Fibroblast of lung (primary cell): ENCODE data around the gene GPR32. TPM values are rescaled to one million over a fixed set of nuclear protein-coding genes. Genes with fewer than 3 reads are reported as not detected.
"Not testable (repeated sequence)": the region's sequence is repeated elsewhere in the genome, so short reads cannot be mapped to it uniquely, and the experiment has no call there.

Source experiments
- DNase-seq, 2 donors: peaks; one replicate each; pipeline versions ENCODE4 v3.0.0 to v3.0.0-alpha.2; 2010; ENCODE audit warnings: low read depth in 2 of 2
- H2AFZ ChIP-seq: 2 replicates; pipeline ENCODE4 v1.5.1; 2012; ENCODE audit warnings: low read length, control low read depth, inconsistent platforms
- H3K27ac ChIP-seq: 2 replicates; pipeline ENCODE4 v1.5.1; 2011; ENCODE audit warnings: low read length, control low read depth; ENCODE audit not compliant: insufficient read depth
- H3K27me3 ChIP-seq: 2 replicates; pipeline ENCODE4 v1.5.1; 2011; ENCODE audit warnings: mild to moderate bottlenecking, low read length; ENCODE audit not compliant: control insufficient read depth, insufficient read depth
- H3K36me3 ChIP-seq: 2 replicates; pipeline ENCODE4 v1.5.1; 2011; ENCODE audit warnings: low read length; ENCODE audit not compliant: control insufficient read depth, insufficient read depth
- H3K4me1 ChIP-seq: 2 replicates; pipeline ENCODE4 v1.5.1; 2011; ENCODE audit warnings: low read length; ENCODE audit not compliant: control insufficient read depth, insufficient read depth; ENCODE audit errors: extremely low read depth
- H3K4me2 ChIP-seq: 2 replicates; pipeline ENCODE4 v1.5.1; 2011; ENCODE audit warnings: low read length, control low read depth; ENCODE audit not compliant: insufficient read depth; ENCODE audit errors: extremely low read depth
- H3K4me3 ChIP-seq, 4 experiments: fragments of 200-600 bp in 1 of 4; sonication (generic) in 1 of 4; replicated peaks in 1 of 4; 2 replicates each; pipeline ENCODE4 v1.5.1; 2011 to 2016; ENCODE audit warnings: low read length in 4 of 4, low read depth in 3 of 4, mild to moderate bottlenecking in 3 of 4, control low read depth in 2 of 4, inconsistent platforms in 1 of 4, mixed read lengths in 1 of 4; ENCODE audit not compliant: insufficient read depth in 1 of 4; ENCODE audit errors: control extremely low read depth in 1 of 4
- H3K79me2 ChIP-seq: 2 replicates; pipeline ENCODE4 v1.5.1; 2012; ENCODE audit warnings: mild to moderate bottlenecking, low read length, inconsistent platforms; ENCODE audit not compliant: control insufficient read depth, insufficient read depth
- H3K9ac ChIP-seq: 2 replicates; pipeline ENCODE4 v1.5.1; 2011; ENCODE audit warnings: mild to moderate bottlenecking, low read length, control low read depth; ENCODE audit not compliant: insufficient read depth
- H3K9me3 ChIP-seq: 2 replicates; pipeline ENCODE4 v1.5.1; 2012; ENCODE audit warnings: low read depth, low read length; ENCODE audit not compliant: control insufficient read depth, insufficient read depth
- H4K20me1 ChIP-seq: 2 replicates; pipeline ENCODE4 v1.5.1; 2011; ENCODE audit warnings: low read length; ENCODE audit not compliant: control insufficient read depth, insufficient read depth; ENCODE audit errors: extremely low read depth
- CTCF ChIP-seq, 2 donors: IDR thresholded peaks in 1 of 2; conservative IDR thresholded peaks in 1 of 2; 1 replicate in 1 of 2; 2 replicates in 1 of 2; pipeline ENCODE4 v1.5.1; 2011 to 2012; ENCODE audit warnings: low read length in 2 of 2, control low read depth in 1 of 2, inconsistent platforms in 1 of 2, low read depth in 1 of 2, mild to moderate bottlenecking in 1 of 2
- EZH2 ChIP-seq: IDR thresholded peaks from 2 replicates; pipeline ENCODE4 v1.5.1; 2012; ENCODE audit warnings: low read length, control low read depth, mild to moderate bottlenecking; ENCODE audit errors: missing control alignments
- polyA plus RNA-seq, 2 donors: library from polyadenylated mRNA; depleted of rRNA in 1 of 2; stranded (reverse) in 1 of 2; unstranded in 1 of 2; fragments of >200 nt; gene quantifications; 2 replicates each; pipeline ENCODE4 v1.2.1, GENCODE V29; 2011 to 2012; ENCODE audit warnings: missing spikeins in 1 of 2
- total RNA-seq: library from RNA; depleted of rRNA; stranded (reverse); fragments of >200 nt; gene quantifications from 2 replicates; pipeline ENCODE4 v1.2.1, GENCODE V29; 2014

Gene GPR32
- total and polyA plus RNA-seq, 2 donors (not counting 1 experiment from before 2014, with no cell fraction given): not detected

- H3K27ac ChIP-seq: no peak overlapping the region
- H3K9me3 ChIP-seq: no peaks in the 10 kb centered on the region
- H3K4me2 ChIP-seq: no peak overlapping the region
- no peak overlapping the region for H3K4me3 ChIP-seq
- H4K20me1 ChIP-seq: no peaks in the 10 kb centered on the region
- no peaks in the 10 kb centered on the region for H3K27me3 ChIP-seq
- TF ChIP-seq CTCF (conservative IDR thresholded peaks at IDR 0.05 in 1 of 2, IDR thresholded peaks at IDR 0.05 in 1 of 2; ENCODE audit: low read depth in 1 of 2, low read length in 2 of 2) (no peak), EZH2 (no peak)
- H3K36me3 ChIP-seq: no peaks in the 10 kb centered on the region
- H3K9ac ChIP-seq: no peak overlapping the region
- no peak overlapping the region for H2AFZ ChIP-seq
- H3K4me1 ChIP-seq: no peaks in the 10 kb centered on the region
- no peak for DNase-seq
- no peaks in the 10 kb centered on the region for H3K79me2 ChIP-seq
These were observed 28.9 kb upstream of the GPR32 start for GRCh38 chr19:50741179-50741933.

GRCh38 chr19:50743537-50743936, 26.7 kb upstream of the GPR32 start:
- H3K4me2 ChIP-seq: no peak overlapping the region
- TF ChIP-seq CTCF (conservative IDR thresholded peaks at IDR 0.05 in 1 of 2, IDR thresholded peaks at IDR 0.05 in 1 of 2; ENCODE audit: low read depth in 1 of 2, low read length in 2 of 2): no peak
- TF ChIP-seq EZH2: no peak
- H3K36me3 ChIP-seq: no peaks in the 10 kb centered on the region
- H3K9ac ChIP-seq: no peak overlapping the region
- no peaks in the 10 kb centered on the region for H4K20me1 ChIP-seq
- H3K79me2 ChIP-seq: no peaks in the 10 kb centered on the region
- no peaks in the 10 kb centered on the region for H3K9me3 ChIP-seq
- H3K27me3 ChIP-seq: no peaks in the 10 kb centered on the region
- no peak overlapping the region for H3K27ac ChIP-seq
- no peak for DNase-seq
- H2AFZ ChIP-seq: no peak overlapping the region
- no peaks in the 10 kb centered on the region for H3K4me1 ChIP-seq
- H3K4me3 ChIP-seq: no peak overlapping the region

- H3K4me3 ChIP-seq: no peak overlapping the region
- H3K9ac ChIP-seq: no peak overlapping the region
- H3K79me2 ChIP-seq: no peaks in the 10 kb centered on the region
- no peak overlapping the region for H2AFZ ChIP-seq
- H3K36me3 ChIP-seq: no peaks in the 10 kb centered on the region
- no peaks in the 10 kb centered on the region for H3K4me1 ChIP-seq
- H4K20me1 ChIP-seq: no peaks in the 10 kb centered on the region
- H3K9me3 ChIP-seq: no peaks in the 10 kb centered on the region
- no peak overlapping the region for H3K4me2 ChIP-seq
- DNase-seq: no peak
- no peak overlapping the region for H3K27ac ChIP-seq
- TF ChIP-seq EZH2 (no peak), CTCF (conservative IDR thresholded peaks at IDR 0.05 in 1 of 2, IDR thresholded peaks at IDR 0.05 in 1 of 2; ENCODE audit: low read depth in 1 of 2, low read length in 2 of 2) (no peak)
- no peaks in the 10 kb centered on the region for H3K27me3 ChIP-seq
These were observed 25.0 kb upstream of the GPR32 start for GRCh38 chr19:50745221-50745620.

GRCh38 chr19:50747141-50747540, 23.1 kb upstream of the GPR32 start:
- not testable (repeated sequence) for H3K27ac ChIP-seq, H3K9me3 ChIP-seq, H2AFZ ChIP-seq, H3K79me2 ChIP-seq, H4K20me1 ChIP-seq, H3K4me3 ChIP-seq, H3K9ac ChIP-seq, H3K36me3 ChIP-seq, H3K4me2 ChIP-seq, DNase-seq, H3K27me3 ChIP-seq, H3K4me1 ChIP-seq
